Measurements from ENCODE around the gene IL18RAP.

Gene IL18RAP

DNA sequence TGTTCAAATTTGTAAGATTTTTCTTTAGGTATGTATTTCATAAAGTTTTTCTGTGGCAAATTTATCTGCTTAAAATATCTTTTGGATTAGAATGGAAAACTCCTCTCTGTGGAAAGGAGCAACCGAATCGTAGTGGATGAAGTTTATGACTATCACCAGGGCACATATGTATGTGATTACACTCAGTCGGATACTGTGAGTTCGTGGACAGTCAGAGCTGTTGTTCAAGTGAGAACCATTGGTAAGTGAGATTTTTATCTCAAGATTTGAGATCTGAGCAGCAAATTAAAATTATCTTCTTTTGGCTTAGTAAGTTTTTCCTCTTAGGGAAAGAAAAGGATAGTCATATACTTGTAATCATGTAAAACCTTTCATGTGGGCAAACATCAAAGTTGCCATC is 14.2 kb downstream of the IL18RAP start:
- H3K4me3 ChIP-seq (replicated peaks; ENCODE audit: low read depth, low read length) = no peak overlapping the region
- TF ChIP-seq CTCF (IDR thresholded peaks at IDR 0.05; ENCODE audit: low read length, missing control alignments) = no peak
- DNase-seq (ENCODE audit: low read depth) = no peak

DNA sequence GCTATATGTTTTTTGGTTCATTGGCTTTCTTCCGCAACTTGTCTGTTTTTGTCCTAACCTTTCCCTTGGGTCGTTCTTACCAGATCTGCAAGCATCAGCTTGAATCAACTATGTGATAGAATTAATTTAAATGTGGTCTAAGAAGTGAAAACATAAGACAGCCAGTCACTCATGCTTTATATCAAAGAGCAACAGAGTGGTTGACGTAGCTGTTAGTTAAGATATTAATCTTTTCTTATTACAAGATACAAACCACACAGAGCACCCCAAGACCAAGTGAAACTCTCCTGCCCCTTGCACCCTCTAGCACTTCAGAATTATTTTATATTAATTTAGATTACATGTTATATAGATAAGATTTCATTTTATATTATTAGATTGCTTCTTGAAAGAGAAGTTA is 15.2 kb downstream of the IL18RAP start:
- DNase-seq (ENCODE audit: low read depth) = no peak
- H3K4me3 ChIP-seq (replicated peaks; ENCODE audit: low read depth, low read length) = no peak overlapping the region
- TF ChIP-seq CTCF (IDR thresholded peaks at IDR 0.05; ENCODE audit: low read length, missing control alignments) = no peak

GRCh38 chr2:102438578-102438977 is 15.6 kb downstream of the IL18RAP start:
- TF ChIP-seq CTCF (IDR thresholded peaks at IDR 0.05; ENCODE audit: low read length, missing control alignments) = no peak
- no peak for DNase-seq (ENCODE audit: low read depth)

DNA sequence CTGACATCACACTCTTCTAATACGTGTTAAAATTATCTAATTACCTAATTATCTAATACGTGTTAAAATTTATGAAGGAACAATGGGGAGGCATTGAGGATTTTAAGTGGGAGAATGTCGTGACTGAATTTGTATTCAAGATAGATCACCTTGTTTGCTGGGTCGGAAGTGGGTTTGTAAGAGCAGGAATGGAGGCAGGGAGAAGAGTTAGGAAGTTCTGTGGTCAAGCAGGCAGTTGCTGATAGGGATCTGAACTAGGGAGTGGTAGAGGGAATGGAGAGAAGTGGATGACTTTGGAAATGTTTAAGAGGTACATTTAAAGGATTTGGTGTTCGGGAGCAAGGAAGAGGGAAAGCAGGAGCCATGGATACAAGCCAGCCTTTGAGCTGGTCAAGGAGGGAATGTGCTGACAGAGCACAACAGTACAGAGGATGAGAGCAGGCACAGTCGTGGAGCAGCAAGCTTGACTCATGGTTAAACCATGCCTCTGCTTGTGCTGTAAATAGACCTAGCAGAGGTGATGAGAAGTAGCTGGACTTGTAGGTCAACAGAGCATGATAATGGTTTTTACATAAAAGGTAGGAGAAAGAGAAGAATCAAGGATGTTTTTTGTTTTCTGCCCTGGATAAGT is 16.2 kb downstream of the IL18RAP start:
- TF ChIP-seq CTCF (IDR thresholded peaks at IDR 0.05; ENCODE audit: low read length, missing control alignments) = no peak
- H3K4me3 ChIP-seq (replicated peaks; ENCODE audit: low read depth, low read length) = no peak overlapping the region
- DNase-seq (ENCODE audit: low read depth) = peak; percentile 79

More at GRCh38 chr2:102438578-102438977, 15.6 kb downstream of the IL18RAP start:
- H3K4me3 ChIP-seq (replicated peaks; ENCODE audit: low read depth, low read length) = no peak overlapping the region

DNA sequence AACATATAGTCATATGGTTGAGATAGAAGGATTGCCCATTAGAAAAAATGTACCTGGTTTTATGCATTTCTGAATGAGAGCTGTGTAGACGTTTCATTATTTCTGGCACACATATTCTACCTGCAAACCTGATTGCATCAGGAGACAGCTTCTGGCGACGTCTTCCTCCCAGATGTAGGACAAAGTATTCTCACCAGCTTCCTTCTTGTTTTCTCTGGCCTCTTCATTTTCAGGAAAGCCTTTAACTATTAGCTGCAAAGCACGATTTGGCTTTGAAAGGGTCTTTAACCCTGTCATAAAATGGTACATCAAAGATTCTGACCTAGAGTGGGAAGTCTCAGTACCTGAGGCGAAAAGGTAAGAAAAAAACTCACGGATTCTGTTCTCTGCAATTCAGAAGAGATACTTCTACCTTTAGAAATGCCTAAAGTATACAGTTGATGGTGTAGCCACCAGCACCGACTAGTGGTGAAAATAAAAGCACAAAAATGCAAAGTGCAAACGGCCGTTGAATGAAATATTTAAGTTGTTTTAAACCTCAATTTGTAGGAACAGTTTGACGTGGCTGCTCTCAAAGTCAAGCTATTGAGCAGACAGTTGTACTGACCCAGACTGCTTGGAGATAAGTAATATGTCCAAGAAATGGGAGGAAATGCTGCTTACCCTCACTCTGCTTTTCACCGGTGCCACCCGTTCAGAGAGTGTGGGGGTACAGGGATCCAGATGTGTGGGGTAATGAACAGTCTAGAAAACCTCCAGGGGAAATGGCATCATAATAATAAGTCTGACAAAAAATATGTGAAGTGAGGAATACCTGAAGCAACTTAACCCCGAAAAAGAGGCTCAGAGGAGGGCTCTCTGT is 20.2 kb downstream of the IL18RAP start:
- no peak overlapping the region for H3K4me3 ChIP-seq (replicated peaks; ENCODE audit: low read depth, low read length)

DNA sequence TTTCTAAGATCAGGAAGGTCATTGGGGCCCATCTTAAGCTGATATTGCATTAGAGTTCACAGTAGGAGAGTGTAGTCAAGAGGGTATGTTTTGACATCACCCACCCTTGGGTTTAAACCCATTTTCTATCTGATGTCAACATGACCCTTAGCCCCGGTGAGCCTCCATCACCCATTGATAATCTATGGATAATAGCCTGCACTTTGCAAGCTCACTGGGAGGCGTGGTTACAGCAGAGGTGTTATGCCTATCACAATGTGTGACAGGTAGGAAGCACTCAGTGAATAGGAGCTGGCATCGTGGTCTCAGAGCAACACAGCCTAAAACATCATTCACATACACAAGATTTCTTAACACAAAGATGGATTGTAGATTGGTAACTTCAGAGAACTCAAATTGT is 21.3 kb downstream of the IL18RAP start:
- no peak for DNase-seq (ENCODE audit: low read depth)
- no peak for TF ChIP-seq CTCF (IDR thresholded peaks at IDR 0.05; ENCODE audit: low read length, missing control alignments)
- no peak overlapping the region for H3K4me3 ChIP-seq (replicated peaks; ENCODE audit: low read depth, low read length)

More for the DNA sequence above, 20.2 kb downstream of the IL18RAP start:
- peak; percentile 65 for DNase-seq (ENCODE audit: low read depth)
- peak; percentile 85 for TF ChIP-seq CTCF (IDR thresholded peaks at IDR 0.05; ENCODE audit: low read length, missing control alignments)

Measured in fibroblast of pulmonary artery (primary cell).